HG03280 (cell line): ENCODE results near the gene DHX58.
"Not testable (repeated sequence)": the region's sequence is repeated elsewhere in the genome, so short reads cannot be mapped to it uniquely, and the experiment has no call there.

Experiments
- ATAC-seq: cut with Tn5 transposase; IDR thresholded peaks from one replicate; pipeline ENCODE4 v1.9.1; 2021; ENCODE audit warnings: mild to moderate bottlenecking, moderate library complexity; ENCODE audit not compliant: unreplicated experiment

Gene DHX58

DNA sequence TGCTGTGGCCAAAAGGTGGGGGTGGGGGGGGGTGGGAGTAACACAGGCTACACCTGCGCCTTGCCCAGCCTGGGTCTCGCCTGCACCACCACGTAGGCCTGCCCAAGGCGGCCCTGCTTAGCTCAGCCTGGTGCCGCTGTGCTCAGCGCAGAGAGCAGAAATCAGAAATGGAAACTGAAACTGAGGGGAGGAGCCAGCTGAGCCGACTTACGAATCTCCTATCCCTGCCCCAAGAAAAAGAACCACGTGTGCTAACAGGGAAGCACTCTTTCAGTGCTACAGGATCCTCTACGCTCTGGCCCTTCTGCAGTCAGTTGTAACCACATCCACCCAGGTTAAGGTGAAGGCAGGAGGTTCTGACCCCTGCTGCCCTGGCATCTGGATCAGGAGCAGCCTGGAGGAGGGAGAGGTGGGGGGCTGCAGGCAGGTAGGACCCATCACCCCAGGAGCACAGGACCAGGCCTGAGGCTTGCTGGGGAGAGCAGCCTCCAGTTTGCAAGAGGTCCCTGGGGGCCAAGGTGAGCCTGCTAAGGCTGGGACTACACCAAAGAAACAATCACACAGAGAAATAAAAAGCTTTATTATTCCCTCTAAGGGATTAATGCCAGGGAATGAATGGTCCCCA, at the start of gene DHX58:
Gene DHX58 (minus strand): TSS at position 163 of the 625 bp plus-strand sequence. CDS start 822 bp downstream, outside the sequence.
- peak; percentile 65 for ATAC-seq

DNA sequence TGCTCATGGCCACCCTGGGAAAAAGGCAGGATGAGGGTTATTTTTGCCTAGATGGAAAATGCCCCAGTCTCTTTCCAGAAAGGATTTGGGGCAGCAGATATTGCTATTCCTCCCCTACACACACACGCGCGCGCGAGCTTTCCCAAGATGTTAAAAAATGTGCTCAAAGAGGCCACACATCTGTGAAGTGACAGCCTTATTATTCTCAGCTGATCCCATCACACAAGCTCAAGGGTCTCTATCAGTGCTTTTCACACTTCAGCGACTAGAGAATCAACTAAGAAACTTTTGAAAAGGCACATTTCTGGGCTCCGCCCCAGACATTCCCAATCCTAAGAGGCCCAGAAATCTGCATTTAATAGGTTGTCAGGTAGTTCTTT, 48.0 kb upstream of the DHX58 start:
- ATAC-seq, result no peak

DNA sequence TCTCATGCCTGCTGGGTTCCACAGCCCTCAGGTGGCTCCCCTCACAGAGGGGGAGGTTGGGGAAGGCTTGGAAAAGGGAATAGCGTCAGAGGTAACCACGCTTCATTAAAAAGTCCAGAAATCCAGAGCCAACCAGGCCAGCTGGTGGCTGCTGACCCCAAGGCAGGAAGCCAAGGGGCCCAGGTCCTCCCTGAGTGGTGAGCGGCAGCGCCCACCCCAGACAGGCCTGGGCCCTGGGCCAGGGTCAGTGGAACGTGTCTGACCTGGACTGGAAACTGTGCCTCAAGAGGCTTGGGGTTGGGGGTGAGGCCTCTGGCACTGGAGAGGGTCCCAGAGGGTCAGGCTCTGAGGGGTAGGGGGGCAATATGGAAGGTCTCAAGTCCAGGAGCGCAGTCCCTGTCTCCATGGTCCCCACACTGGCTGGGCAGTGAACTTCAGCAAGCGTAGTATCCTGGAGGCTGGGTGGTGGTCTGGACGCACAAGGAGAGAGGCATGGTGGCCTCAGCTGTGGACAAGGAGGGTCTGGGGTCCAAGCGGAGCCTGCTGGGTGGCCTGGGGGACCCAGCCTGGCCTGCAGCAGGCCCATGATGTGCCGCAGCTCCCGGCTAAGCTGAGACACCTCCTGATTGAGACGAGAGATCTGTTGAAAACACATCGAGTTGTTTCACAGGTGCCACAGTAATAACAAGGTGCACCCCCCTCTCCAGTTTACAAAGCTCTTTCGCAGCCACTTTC, 47.4 kb upstream of the DHX58 start:
- no peak for ATAC-seq

DNA sequence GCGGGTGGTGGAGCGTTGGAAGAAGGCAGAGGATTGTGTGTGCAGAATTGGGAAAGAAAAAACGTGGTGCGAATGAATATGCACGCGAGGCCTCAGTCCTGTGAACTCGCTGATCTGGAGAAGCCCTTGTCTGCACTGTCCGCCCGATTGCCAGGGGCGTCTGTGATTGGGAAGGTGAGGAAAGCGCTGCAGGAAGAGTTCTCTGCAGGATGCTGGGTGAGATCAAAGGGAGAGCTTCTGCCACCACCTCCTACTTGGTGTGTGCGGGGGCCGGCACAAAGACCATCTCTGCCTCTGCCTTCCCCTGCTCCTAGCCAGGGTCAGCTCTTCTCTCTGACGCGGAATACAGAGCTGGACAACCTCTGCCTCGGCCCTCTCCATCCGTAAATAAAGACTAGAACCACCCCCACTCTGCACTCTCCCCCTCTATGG, 43.1 kb upstream of the DHX58 start:
- no peak for ATAC-seq

DNA sequence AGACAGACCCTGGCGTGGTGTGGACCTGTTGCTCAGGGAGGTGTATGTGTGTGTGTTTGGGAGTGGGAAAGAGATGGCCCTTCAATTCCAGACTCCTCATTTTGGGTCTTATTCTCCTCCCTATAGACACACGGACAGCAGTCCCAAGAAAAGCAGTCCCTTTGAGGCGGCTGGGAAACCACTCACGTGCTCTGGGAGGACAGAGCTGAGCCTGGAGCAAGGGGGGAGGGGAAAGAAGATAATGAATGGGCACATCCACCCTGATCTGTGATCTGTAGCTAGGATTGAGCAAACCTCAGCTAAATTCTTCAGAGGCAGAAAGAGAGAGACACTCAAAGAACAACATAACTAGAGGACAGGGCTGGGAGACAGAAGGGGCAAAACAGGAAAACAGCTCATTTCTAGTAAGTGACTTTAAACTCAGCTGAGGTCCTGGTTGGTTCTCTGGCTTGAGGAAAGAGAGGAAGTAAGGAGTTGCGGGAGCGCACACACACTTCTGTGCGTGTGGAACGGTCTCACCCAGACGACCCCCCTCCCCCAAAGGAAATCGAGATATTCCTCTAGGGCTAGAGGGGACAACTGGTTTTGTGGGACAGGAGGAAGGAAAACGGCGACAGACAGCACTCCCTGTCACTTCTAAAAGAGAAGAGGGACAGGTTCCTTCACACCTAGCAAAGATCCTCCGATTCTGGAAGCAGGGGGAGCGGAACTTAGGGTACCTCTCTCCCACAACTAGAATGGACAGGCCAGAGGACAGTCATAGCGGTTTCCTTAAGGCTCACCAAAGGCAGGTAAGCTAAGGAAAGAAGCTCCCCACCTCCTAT, 41.6 kb upstream of the DHX58 start:
- no peak for ATAC-seq

DNA sequence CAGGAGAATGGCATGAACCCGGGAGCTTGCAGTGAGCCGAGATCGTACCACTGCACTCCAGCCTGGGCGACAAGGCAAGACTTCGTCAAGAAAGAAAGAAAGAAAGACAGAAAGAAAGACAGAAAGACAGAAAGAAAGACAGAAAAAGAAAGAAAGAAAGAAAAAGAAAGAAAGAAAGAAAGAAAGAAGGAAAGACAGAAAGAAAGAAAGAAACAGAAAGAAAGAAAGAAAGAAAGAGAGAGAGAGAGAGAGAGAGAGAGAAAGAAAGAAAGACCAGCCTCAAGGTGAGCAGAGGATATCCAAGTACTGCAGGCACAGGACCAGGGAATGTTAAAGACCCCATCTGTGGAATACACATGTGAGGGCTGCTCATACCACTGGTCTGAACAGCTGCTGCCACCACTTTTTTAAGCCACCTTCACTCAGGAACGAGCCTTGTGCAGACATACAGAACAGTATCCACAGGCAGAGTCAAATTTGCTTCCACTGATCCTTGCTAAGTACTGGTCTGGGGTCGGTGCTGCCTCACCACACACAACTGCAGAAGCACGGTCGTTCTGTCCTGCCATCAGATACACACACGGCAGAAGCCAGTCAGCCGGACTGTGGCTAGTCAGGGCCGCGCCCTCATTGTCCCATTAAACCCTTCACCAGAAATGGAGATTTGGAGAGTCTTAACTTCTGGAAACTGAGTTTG, 34.5 kb upstream of the DHX58 start:
- no peak for ATAC-seq

DNA sequence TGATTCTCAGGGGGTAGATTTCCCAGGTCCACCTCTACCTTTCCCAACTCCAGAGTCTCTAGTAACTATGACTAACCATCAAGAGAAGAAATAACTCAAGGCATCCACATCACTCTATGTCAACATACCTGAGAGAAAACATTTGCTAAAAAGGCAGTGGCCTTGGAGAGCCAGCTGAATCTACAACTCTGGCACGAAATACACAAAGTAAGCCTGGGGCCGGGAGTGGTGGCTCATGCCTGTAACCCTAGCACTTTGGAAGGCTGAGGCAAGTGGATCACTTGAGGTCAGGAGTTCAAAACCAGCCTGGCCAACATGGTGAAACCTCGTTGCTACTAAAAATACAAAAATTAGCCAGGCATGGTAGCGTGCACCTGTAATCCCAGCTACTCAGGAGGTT, 30.6 kb upstream of the DHX58 start:
- ATAC-seq, result not testable (repeated sequence)

DNA sequence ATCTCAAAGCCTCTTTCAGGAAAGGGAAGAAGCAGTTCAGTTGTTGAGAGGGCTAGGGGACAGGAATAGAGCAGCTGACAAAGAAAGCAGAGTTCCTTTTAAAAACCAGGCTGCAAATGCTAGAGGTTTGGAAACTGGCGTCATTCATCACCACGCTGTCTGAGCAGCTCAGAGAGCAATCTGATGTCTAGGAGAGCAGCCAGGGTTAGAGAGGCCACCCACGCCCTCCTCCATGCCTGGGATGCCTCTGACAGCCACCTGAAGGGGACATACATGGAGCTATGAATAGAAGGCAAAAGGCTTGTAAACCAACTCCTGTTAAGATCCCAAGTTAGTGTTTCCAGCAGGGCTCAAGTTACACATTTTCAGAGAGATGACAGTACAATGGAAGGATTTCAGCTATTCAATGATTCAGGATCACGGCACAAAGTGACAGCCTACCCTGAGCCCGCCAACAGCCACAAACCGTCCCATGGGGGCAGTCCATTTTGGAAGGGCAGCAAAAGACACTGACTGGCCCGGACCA, 29.9 kb upstream of the DHX58 start:
- ATAC-seq, result no peak

DNA sequence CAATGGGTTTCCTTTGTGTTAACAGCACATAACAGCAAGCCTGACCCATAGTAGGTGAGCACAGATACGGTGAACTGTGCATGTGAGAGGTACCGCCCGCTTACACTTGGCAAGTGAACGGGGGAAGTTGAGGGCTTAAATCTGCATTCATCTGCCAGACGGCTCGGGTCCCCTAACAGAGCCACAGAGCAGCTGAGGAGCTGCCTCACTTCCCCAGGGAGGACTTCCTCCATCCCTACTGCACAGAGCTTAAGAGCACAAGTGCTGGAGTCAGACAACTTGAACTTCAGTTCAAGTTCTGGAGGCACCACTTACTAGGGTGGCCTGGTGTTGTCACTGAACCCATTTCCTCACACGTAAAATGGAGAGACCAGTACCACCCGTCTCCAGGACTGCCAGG, 28.9 kb upstream of the DHX58 start:
- no peak for ATAC-seq

DNA sequence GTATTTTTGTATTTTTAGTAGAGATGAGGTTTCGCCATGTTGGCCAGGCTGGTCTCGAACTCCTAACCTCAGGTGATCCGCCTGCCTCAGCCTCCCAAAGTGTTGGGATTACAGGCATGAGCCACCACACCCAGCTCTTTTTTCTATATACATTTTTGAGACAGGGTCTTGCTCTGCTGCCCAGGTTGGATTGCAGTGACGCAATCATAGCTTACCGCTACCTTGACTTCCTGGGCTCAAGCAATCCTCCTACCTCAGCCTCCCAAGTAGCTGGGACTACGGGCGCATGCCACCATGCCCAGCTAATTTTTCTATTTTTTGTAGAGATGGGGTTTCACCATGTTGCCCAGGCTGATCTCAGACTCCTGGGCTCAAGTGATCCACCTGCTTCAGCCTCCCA, 28.2 kb upstream of the DHX58 start:
- ATAC-seq, result not testable (repeated sequence)

DNA sequence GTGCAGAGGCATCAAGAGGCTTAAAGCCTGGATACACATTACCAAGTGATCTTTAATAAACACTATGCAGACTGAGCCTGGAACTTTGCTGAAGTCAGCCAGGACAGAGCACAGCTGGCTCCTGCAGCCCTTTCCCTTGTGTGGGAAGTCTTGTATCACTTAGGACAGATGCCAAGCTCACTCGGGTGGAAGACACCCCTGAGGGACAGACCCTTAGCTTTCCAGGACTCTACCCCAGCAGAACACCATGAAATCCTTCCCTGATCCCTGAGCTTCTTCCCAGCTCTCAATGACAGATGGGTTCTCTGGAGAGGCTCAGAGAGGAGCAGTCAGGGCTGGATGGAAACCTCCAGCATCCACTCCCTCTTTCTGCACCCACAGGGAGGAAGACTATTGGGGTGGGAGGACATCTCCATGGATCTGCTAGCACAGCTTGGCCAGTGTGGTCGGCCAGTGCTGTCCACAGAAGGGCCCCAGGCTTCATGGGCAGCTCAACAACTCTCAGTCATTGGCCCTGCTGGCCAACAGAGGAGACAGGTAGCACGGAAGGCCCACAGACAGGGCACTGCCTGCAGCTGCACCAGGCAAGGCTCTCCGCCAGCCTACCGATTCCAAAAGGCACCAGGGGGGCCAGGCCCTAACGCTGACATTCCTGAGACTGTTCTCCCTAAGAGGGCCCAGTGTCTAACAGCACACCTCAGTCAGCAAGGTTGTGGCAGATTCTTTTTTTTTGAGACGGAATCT, 26.4 kb upstream of the DHX58 start:
- ATAC-seq, result no peak

DNA sequence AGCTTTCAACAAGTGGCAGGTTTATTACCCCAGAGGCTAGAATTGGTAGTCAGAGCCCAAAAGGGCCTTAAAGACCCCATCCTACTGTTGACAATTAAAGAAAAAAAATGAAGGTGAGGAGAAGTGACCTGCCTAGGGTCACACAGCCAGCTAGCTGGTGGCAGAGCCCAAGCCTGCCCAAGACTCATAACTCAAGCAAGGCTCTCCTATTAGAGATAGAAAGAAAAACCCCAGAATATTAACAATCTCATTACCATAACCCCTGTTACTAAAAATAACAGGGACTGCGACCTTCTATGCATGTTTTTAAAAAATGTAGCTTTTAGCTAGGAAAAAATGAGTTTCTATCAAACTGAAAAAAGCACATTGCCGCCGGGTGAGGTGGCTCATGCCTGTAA, 24.1 kb upstream of the DHX58 start:
- ATAC-seq, result no peak

DNA sequence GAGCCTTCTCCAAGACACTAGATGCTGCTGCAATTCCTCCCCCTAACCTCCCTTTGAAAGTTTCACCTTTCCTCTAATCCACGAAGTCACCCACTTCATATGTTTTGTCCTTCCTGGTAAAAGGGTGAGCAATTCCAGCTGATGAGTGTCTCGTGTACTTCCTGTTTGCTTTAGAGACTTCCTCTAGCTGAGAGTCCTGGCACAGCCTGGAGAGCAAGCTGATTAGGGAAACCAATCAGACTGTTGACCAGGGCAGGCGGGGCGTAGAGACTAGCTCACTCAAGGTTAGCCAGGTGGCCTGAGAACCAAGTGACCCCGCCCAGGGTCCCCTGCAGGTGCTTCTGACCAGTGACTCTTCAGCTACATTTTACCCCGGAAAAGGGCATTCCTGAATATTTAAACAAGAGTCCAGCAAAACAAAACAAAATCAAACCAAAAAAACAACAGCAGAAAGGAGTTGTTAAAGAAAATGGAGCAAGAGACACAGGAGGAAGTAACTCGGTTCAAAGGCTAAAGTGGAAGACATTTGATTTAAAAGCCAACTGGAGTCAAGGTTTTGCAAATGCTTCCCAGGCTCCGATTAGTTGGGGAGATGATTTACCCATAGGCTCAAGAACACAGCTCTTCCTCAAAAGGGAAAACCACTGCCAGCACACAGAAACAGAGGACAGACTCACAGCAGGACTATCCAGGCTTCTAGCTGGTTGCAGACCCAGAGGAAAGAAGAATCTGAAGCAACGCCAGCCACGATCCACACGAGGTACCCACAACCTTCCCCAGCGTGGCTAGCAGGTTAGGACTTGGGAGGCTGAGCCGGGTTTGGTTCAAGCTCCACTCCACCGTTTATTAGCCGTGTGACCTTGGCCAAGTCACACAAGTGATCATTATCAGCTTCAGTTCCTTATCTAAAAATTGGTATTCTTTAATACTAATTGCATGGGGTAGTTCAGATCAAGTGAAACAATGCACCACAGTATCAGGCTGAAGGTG, 23.4 kb upstream of the DHX58 start:
- no peak for ATAC-seq

DNA sequence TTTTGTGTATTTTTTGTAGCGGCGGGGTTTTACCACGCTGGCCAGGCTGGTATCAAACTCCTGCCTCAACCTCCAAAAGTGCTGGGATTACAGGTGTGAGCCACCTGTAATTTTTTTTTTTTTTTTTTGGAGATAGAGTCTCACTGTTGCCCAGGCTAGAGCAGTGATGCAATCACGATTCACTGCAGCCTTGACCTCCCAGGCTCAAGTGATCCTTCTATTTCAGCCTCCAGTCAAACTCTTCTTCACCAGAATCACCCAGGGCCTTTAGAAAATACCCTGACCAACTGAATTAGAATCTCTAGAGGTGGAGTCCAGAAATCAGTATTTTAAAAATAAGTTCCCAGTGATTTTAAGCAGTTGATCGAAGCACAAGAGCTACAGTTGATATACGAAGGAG, 22.6 kb upstream of the DHX58 start:
- ATAC-seq, result no peak

DNA sequence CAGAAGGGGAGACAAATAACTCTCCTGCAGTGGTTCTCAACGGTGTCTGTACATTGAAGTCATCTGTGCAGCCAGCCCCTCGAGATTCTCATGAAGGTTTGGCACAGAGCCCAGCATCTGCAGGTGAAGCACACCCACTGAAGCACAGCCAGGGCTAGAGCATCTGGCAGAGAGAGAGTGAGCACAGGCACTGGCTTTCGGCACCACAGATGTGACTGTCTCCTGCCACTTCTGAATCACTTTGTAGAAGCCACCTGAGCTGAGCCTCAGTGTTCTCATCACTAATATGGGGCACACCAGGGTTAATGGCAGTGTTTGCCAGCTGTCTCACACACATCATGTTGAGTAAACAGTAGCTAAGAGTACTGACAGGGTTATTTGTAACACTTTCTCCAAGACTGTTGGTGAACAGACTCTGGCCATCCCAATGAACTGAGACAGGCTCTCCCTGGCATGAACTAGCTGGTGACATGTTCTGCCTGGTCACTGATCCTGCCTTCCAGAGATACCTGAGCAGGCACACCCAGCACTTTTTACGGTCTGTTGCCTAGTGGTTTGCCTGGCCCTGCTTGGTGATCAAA, 21.0 kb upstream of the DHX58 start:
- peak; percentile 61 for ATAC-seq

DNA sequence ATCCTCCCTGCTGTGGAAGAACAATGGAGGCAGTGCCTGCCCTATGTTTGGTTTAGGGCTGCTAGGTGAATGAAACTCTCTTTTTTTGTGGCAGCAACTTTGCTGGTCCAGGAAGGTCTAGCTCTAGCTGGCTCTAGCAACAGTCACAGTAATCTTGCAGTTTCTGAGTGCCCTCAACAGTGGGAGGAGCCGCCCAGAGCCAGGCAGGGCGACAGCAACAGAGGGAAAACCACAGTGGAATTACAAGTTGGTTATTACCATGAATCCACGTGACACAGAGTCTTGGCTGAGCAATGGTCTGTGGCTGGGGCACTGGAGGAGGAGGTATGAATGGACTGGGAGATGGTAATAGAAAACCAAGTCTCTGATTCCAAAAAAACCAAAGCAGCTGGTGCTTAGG, 20.4 kb upstream of the DHX58 start:
- ATAC-seq, result peak; percentile 31

DNA sequence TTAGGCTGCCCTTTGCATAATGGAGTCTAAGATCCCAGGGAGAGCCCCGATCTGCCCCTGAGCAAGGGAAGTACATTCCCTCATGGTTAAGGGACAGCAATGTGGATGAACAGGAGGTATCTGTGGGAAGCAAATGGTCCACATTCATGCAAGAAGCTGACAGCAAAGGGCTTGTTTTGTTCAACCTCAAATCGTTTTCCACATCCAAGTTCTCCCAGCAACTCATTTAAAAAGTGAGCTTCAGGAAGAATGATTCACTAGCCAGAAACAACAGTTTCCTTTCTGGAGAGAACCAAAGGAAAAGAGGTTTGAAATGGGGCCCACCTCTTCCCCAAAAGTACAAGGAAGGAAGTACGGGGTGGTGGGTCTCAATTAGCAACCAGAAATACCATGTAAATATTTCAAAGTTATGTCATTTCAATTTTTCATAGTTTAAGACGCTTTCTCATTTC, 19.5 kb upstream of the DHX58 start:
- no peak for ATAC-seq

DNA sequence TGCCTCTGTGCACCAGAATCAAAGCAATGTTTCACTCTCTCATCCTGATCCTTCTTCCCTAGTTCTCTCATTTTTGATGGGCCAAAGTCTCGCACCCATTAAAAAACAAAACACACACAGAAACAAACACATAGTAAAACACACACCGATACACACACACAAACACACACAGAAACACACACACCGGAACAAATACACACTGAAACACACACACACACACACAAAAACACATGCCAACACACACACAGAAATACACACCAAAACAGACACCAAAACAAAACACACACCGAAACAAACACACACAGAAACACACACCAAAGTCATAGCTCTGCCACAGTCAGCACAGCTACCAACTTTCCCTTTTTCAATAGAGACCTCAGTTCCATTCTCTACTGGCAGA, 18.7 kb upstream of the DHX58 start:
- no peak for ATAC-seq
